Measurements from ENCODE around the gene VPS35L. TPM values are rescaled to one million over a fixed set of nuclear protein-coding genes. Genes with fewer than 3 reads are reported as not detected.

The VPS35L gene
- polyA plus RNA-seq, 1 experiment: 67.1 TPM

DNA sequence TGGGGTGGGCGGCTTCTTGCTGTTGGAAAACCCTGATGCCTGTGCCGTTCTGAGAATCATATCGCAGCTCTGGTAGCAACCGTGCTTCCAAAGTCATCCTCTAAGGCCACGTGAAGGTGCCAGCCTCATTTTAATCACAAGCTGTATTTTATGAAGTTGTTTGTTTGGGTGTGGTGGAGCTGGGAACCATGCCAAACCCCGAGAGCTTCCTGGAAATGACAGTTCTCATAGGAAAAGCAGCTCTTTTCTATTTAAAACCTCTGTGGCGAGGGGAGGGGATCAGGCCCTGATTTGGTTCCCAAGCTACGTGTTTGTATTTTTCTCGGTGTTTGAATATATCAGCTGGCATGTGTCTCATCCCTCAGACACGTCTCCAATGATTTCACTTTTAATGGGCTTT, 140.8 kb downstream of the VPS35L start:
- no peak for TF ChIP-seq CTCF (IDR thresholded peaks at IDR 0.05; ENCODE audit: low read depth, low read length)
- POLR2A ChIA-PET: interaction anchor here (1.4 kb wide), 1 partner anchor 141 kb away, joined by 6 read pairs; the partner anchor contains the start of gene VPS35L
- CTCF ChIA-PET: interaction anchor here (0.8 to 3.1 kb wide), 8 partner anchors 9 to 211 kb away, joined by 3 to 9 read pairs (median 4); no protein-coding TSS in a partner anchor
- H3K27ac ChIP-seq (ENCODE audit: low read depth, low read length): peak overlapping the region; percentile 65
- H3K4me3 ChIP-seq (ENCODE audit: low read depth, low read length): no peak overlapping the region
- no peaks in the 10 kb centered on the region for H3K9me3 ChIP-seq (ENCODE audit: control insufficient read depth, insufficient read depth, low read length)
- H3K27me3 ChIP-seq (ENCODE audit: control insufficient read depth, insufficient read depth, low read length): no peaks in the 10 kb centered on the region
- peak; percentile 67 for DNase-seq (ENCODE audit: low read depth, low spot score)

GRCh38 chr16:19696961-19697360, 141.5 kb downstream of the VPS35L start:
- H3K27me3 ChIP-seq (ENCODE audit: control insufficient read depth, insufficient read depth, low read length): no peaks in the 10 kb centered on the region
- no peak overlapping the region for H3K4me3 ChIP-seq (ENCODE audit: low read depth, low read length)
- H3K9me3 ChIP-seq (ENCODE audit: control insufficient read depth, insufficient read depth, low read length): no peaks in the 10 kb centered on the region
- H3K27ac ChIP-seq (ENCODE audit: low read depth, low read length): peak overlapping the region; percentile 65
- ChIA-PET POLR2A (interaction anchor here (1.4 kb wide), 1 partner anchor 142 kb away, joined by 6 read pairs; the partner anchor contains the start of gene VPS35L), CTCF (interaction anchor here (0.8 to 3.1 kb wide), 7 partner anchors 8 to 210 kb away, joined by 3 to 9 read pairs (median 3); no protein-coding TSS in a partner anchor)
- no peak for TF ChIP-seq CTCF (IDR thresholded peaks at IDR 0.05; ENCODE audit: low read depth, low read length)
- DNase-seq (ENCODE audit: low read depth, low spot score): no peak

DNA sequence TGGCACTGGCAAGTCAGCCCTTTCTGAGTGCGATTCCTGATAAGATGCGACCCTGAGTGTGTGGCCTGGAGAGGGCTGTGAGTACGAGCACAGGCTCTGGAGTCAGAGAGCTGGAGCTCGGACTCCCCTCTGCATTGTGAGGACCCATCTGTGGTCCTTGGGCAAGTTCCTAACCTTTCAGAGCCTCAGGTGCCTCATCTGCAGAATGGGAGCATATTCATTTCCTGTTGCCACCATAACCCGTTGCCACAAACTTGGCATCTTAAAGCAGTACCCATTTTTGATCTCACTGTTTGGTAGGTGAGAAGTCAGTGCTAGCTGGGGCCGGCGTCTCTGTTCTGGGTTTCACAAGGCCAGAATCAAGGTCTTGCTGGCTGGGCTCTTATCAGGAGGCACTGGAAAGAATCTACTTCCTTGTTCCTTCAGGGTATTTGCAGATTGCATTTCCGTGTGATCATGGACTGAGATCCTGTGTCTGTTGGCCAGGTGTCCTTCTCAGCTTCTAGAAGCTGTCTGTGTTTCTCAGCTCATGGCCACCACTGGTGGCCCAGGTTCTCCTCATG, 142.3 kb downstream of the VPS35L start:
- H3K9me3 ChIP-seq (ENCODE audit: control insufficient read depth, insufficient read depth, low read length): no peaks in the 10 kb centered on the region
- no peaks in the 10 kb centered on the region for H3K27me3 ChIP-seq (ENCODE audit: control insufficient read depth, insufficient read depth, low read length)
- no peak overlapping the region for H3K27ac ChIP-seq (ENCODE audit: low read depth, low read length)
- POLR2A ChIA-PET: no interaction called here
- CTCF ChIA-PET: interaction anchor here (3.1 kb wide), 1 partner anchor 189 kb away, joined by 9 read pairs; no protein-coding TSS in a partner anchor
- no peak for TF ChIP-seq CTCF (IDR thresholded peaks at IDR 0.05; ENCODE audit: low read depth, low read length)
- no peak for DNase-seq (ENCODE audit: low read depth, low spot score)
- H3K4me3 ChIP-seq (ENCODE audit: low read depth, low read length): no peak overlapping the region

DNA sequence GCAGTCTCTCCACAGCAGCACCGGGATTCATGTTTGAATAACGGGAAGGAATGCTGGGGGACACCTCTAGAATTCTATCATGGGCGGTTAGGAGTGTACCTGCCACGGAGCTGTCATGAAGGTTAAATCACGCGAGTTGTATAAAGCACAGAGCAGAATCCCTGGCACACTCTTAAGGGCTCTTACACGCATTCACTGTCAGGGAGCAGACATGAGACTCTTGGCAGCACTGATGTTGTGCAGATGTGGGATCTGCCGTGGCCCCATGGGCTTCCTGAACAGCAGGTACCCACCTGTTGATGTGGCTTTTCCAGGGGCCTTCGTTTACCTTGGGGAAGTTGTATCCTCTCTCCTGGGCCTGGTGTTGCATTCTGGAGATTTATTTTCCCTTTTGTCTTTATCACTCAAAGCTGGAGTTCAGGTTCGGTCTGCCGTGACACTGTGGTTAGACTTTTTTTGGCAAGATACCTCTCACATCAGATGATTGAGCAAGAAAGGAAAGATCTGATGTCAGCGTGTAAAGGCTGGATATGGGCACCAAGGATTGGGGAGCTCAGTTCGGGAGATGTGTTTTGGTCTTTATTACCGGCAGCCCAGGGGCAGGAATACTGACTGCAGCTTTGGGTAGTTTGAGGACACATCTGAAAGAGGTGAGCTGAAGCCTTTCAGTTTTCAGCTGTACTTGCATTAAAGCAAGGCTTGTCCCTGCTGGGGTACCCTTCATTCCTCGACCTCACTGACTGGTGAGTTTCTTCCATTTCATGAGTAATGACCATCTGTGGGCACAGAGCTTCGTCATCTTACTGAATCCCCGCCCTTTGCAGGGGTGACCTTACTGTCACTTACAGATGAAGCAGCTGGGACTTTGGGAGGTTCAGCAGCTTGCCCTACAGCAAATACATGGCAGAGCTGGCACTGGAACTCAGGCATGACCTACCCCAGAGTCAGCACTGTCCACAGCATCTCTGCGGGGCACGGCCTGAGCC, 143.3 kb downstream of the VPS35L start:
- ChIA-PET CTCF (interaction anchor here (0.9 to 2.2 kb wide), 2 partner anchors 188 to 209 kb away, joined by 3 to 5 read pairs; no protein-coding TSS in a partner anchor), POLR2A (no interaction called here)
- Histone ChIP-seq H3K4me3 (ENCODE audit: low read depth, low read length) (no peak overlapping the region), H3K9me3 (ENCODE audit: control insufficient read depth, insufficient read depth, low read length) (no peaks in the 10 kb centered on the region), H3K27me3 (ENCODE audit: control insufficient read depth, insufficient read depth, low read length) (no peaks in the 10 kb centered on the region), H3K27ac (ENCODE audit: low read depth, low read length) (peak overlapping the region; percentile 21)
- TF ChIP-seq CTCF (IDR thresholded peaks at IDR 0.05; ENCODE audit: low read depth, low read length): no peak
- DNase-seq (ENCODE audit: low read depth, low spot score): no peak

All from AG04450 (cell line).